ENCODE results near the gene HLA-C.

Gene HLA-C

DNA sequence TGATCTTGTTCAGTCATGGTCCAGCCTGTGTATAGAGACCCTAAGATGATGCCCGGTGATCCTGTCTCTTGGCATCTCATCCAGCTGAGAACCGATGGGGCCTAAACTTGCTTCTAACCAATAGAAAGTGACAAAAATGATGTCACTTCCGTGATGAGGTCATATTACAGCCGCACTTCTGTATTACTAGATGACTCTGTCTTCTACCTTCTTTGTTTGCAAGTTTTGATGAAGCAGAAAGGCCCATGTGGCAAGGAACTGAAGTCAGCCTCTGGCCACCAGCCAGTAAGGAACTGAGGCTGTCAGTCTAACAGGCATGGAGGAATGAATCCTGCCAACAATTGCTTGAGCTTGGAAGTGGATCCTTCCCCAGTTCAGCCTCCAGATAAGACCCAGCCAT, 32.8 kb upstream of the HLA-C start:
- H2AK5ac ChIP-seq (ENCODE audit: low read length, severe bottlenecking) = no peak overlapping the region
- peaks cover 23 to 73% of the 10 kb centered on the region in 2 experiments for H3K27me3 ChIP-seq (ENCODE audit: control insufficient read depth in 1 of 2, insufficient read depth in 1 of 2, low read length in 2 of 2)
- no peak overlapping the region for H3K4ac ChIP-seq (ENCODE audit: low read depth in 1 of 2, low read length in 2 of 2)
- no peak overlapping the region for H2BK15ac ChIP-seq (ENCODE audit: low read depth, poor library complexity, severe bottlenecking)
- DNase-seq = no peak
- no peak overlapping the region for H3K9ac ChIP-seq (ENCODE audit: low read length)
- no peak overlapping the region for H2BK5ac ChIP-seq (ENCODE audit: low read depth, low read length, poor library complexity, severe bottlenecking)
- H2BK120ac ChIP-seq (ENCODE audit: low read depth, low read length) = no peak overlapping the region
- peaks cover 0 to 5% of the 10 kb centered on the region in 2 experiments for H3K36me3 ChIP-seq (ENCODE audit: control insufficient read depth in 1 of 2, insufficient read depth in 2 of 2, low read depth in 1 of 2, low read length in 2 of 2)
- no peak overlapping the region for H3K4me2 ChIP-seq (ENCODE audit: low read length, poor library complexity, severe bottlenecking)
- H3K18ac ChIP-seq (ENCODE audit: low read depth in 1 of 2, low read length in 2 of 2) = no peak overlapping the region
- H2BK12ac ChIP-seq (ENCODE audit: low read length in 2 of 2) = no peak overlapping the region
- whole genome bisulfite sequencing = 84% methylated on average over 4 of the region's 4 CpGs
- H3K23ac ChIP-seq (ENCODE audit: low read length in 2 of 2) = no peak overlapping the region
- no peak overlapping the region for H2AFZ ChIP-seq (ENCODE audit: low read depth, low read length)
- H3K4me1 ChIP-seq (ENCODE audit: control insufficient read depth, insufficient read depth, low read depth, low read length) = peaks cover 2% of the 10 kb centered on the region
- no peak overlapping the region for H3K4me3 ChIP-seq (ENCODE audit: insufficient read depth in 1 of 2, low read depth in 1 of 2, low read length in 2 of 2)
- H4K91ac ChIP-seq (ENCODE audit: low read length) = no peak overlapping the region
- peaks cover 5% of the 10 kb centered on the region for H3K9me3 ChIP-seq (ENCODE audit: control insufficient read depth, low read length)
- H3K27ac ChIP-seq (ENCODE audit: low read length, poor library complexity, severe bottlenecking) = no peak overlapping the region
- H3K79me1 ChIP-seq (replicated peaks; ENCODE audit: low read length, poor library complexity, severe bottlenecking) = no peaks in the 10 kb centered on the region
- no peak overlapping the region for H4K8ac ChIP-seq (ENCODE audit: low read length)
- no peak overlapping the region for H3K14ac ChIP-seq (ENCODE audit: low read length in 2 of 2)

DNA sequence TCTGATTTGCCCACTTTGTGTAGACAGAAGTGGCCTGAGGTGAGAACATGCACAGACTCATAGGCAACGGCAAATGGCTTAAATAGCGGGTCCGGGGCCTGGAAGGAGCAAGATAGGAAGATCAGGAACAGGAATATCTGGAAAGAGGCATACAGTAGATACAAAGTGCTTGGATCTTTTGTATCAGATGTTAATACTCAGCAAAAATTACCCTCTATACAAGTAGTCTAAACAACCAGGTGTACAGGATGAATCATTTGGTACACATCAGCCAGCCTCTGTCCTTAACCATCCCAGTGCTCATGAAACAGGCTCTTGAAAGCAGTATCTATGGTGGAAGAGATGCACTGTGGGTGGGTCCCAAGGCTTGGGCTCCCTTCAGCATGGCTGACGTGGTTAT, 28.9 kb upstream of the HLA-C start:
- Histone ChIP-seq H4K8ac (ENCODE audit: low read length) (no peak overlapping the region), H2BK15ac (ENCODE audit: low read depth, poor library complexity, severe bottlenecking) (no peak overlapping the region), H2BK12ac (ENCODE audit: low read length in 2 of 2) (no peak overlapping the region), H3K9me3 (ENCODE audit: control insufficient read depth, low read length) (peaks cover 8% of the 10 kb centered on the region), H3K27ac (ENCODE audit: low read length, poor library complexity, severe bottlenecking) (peak overlapping the region; percentile 0), H4K91ac (ENCODE audit: low read length) (no peak overlapping the region), H3K4ac (ENCODE audit: low read depth in 1 of 2, low read length in 2 of 2) (no peak overlapping the region), H3K4me1 (ENCODE audit: control insufficient read depth, insufficient read depth, low read depth, low read length) (peaks cover 2% of the 10 kb centered on the region), H3K9ac (ENCODE audit: low read length) (no peak overlapping the region), H3K23ac (ENCODE audit: low read length in 2 of 2) (no peak overlapping the region), H3K27me3 (ENCODE audit: control insufficient read depth in 1 of 2, insufficient read depth in 1 of 2, low read length in 2 of 2) (peaks cover 8 to 65% of the 10 kb centered on the region in 2 experiments), H2AK5ac (ENCODE audit: low read length, severe bottlenecking) (no peak overlapping the region), H3K4me2 (ENCODE audit: low read length, poor library complexity, severe bottlenecking) (no peak overlapping the region), H3K4me3 (ENCODE audit: insufficient read depth in 1 of 2, low read depth in 1 of 2, low read length in 2 of 2) (no peak overlapping the region), H3K36me3 (ENCODE audit: control insufficient read depth in 1 of 2, insufficient read depth in 2 of 2, low read depth in 1 of 2, low read length in 2 of 2) (no peaks in the 10 kb centered on the region), H3K79me1 (replicated peaks; ENCODE audit: low read length, poor library complexity, severe bottlenecking) (no peaks in the 10 kb centered on the region), H2BK5ac (ENCODE audit: low read depth, low read length, poor library complexity, severe bottlenecking) (no peak overlapping the region), H2BK120ac (ENCODE audit: low read depth, low read length) (no peak overlapping the region), H2AFZ (ENCODE audit: low read depth, low read length) (no peak overlapping the region), H3K18ac (ENCODE audit: low read depth in 1 of 2, low read length in 2 of 2) (no peak overlapping the region), H3K14ac (ENCODE audit: low read length in 2 of 2) (no peak overlapping the region)
- 80% methylated on average over 2 of the region's 4 CpGs for WGBS
- no peak for DNase-seq

DNA sequence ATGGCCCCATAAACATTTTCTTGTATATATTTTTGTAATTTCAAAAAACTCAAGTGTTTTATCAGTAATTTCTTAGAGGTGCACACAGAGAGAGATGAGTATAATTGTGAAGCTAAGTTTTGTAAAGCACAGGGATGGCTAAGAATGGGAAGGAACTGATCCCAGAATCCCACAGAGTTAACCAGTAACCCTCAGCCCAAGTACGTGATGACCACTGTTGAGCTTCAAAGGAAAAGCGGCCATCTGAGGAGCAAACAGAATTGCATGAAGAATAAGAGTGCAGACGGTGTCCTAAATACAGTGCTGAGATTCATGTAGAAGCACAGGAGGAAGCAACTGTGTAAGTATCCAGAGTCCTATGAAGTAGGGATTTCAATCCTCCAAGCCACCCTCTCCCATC, 28.1 kb upstream of the HLA-C start:
- Histone ChIP-seq H3K36me3 (ENCODE audit: control insufficient read depth in 1 of 2, insufficient read depth in 2 of 2, low read depth in 1 of 2, low read length in 2 of 2) (no peaks in the 10 kb centered on the region), H3K4me3 (ENCODE audit: insufficient read depth in 1 of 2, low read depth in 1 of 2, low read length in 2 of 2) (no peak overlapping the region), H3K79me1 (replicated peaks; ENCODE audit: low read length, poor library complexity, severe bottlenecking) (no peaks in the 10 kb centered on the region), H2BK15ac (ENCODE audit: low read depth, poor library complexity, severe bottlenecking) (no peak overlapping the region), H2BK120ac (ENCODE audit: low read depth, low read length) (no peak overlapping the region), H3K27ac (ENCODE audit: low read length, poor library complexity, severe bottlenecking) (peak overlapping the region; percentile 50), H3K18ac (ENCODE audit: low read depth in 1 of 2, low read length in 2 of 2) (no peak overlapping the region), H3K9me3 (ENCODE audit: control insufficient read depth, low read length) (peaks cover 8% of the 10 kb centered on the region), H4K8ac (ENCODE audit: low read length) (no peak overlapping the region), H3K9ac (ENCODE audit: low read length) (no peak overlapping the region), H2BK5ac (ENCODE audit: low read depth, low read length, poor library complexity, severe bottlenecking) (no peak overlapping the region), H3K4ac (ENCODE audit: low read depth in 1 of 2, low read length in 2 of 2) (no peak overlapping the region), H2AK5ac (ENCODE audit: low read length, severe bottlenecking) (no peak overlapping the region), H3K4me2 (ENCODE audit: low read length, poor library complexity, severe bottlenecking) (no peak overlapping the region), H2AFZ (ENCODE audit: low read depth, low read length) (no peak overlapping the region), H3K27me3 (ENCODE audit: control insufficient read depth in 1 of 2, insufficient read depth in 1 of 2, low read length in 2 of 2) (peaks cover 6 to 61% of the 10 kb centered on the region in 2 experiments), H3K14ac (ENCODE audit: low read length in 2 of 2) (no peak overlapping the region), H3K23ac (ENCODE audit: low read length in 2 of 2) (no peak overlapping the region), H3K4me1 (ENCODE audit: control insufficient read depth, insufficient read depth, low read depth, low read length) (peaks cover 2% of the 10 kb centered on the region), H2BK12ac (ENCODE audit: low read length in 2 of 2) (no peak overlapping the region), H4K91ac (ENCODE audit: low read length) (no peak overlapping the region)
- whole genome bisulfite sequencing = 74% methylated on average over 3 of the region's 3 CpGs
- DNase-seq = no peak

DNA sequence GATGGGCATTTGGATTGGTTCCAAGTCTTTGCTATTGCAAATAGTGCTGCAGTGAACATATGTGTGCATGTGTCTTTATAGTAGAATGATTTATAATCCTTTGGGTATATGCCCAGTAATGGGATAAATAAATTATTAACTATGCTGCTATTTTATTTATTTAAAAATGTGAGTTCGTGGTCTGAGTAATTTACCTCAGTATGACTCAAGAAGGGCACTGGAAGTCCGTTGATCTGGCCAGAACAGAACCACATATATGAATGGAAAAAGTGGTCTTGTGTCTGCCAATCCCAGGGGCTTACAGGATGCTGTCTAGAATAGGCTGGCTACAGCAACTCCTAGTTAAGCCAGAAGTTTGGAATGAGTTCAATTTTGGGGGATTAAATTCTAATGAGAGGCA, 27.6 kb upstream of the HLA-C start:
- H2BK15ac ChIP-seq (ENCODE audit: low read depth, poor library complexity, severe bottlenecking) = no peak overlapping the region
- H2BK120ac ChIP-seq (ENCODE audit: low read depth, low read length) = no peak overlapping the region
- H3K9ac ChIP-seq (ENCODE audit: low read length) = no peak overlapping the region
- H3K4me2 ChIP-seq (ENCODE audit: low read length, poor library complexity, severe bottlenecking) = no peak overlapping the region
- H3K18ac ChIP-seq (ENCODE audit: low read depth in 1 of 2, low read length in 2 of 2) = no peak overlapping the region
- H3K14ac ChIP-seq (ENCODE audit: low read length in 2 of 2) = no peak overlapping the region
- H4K8ac ChIP-seq (ENCODE audit: low read length) = no peak overlapping the region
- no peak overlapping the region for H2AK5ac ChIP-seq (ENCODE audit: low read length, severe bottlenecking)
- H3K23ac ChIP-seq (ENCODE audit: low read length in 2 of 2) = no peak overlapping the region
- H3K36me3 ChIP-seq (ENCODE audit: control insufficient read depth in 1 of 2, insufficient read depth in 2 of 2, low read depth in 1 of 2, low read length in 2 of 2) = no peaks in the 10 kb centered on the region
- no peak overlapping the region for H4K91ac ChIP-seq (ENCODE audit: low read length)
- peaks cover 8% of the 10 kb centered on the region for H3K9me3 ChIP-seq (ENCODE audit: control insufficient read depth, low read length)
- no peak for DNase-seq
- no peak overlapping the region for H2BK12ac ChIP-seq (ENCODE audit: low read length in 2 of 2)
- peaks cover 2% of the 10 kb centered on the region for H3K4me1 ChIP-seq (ENCODE audit: control insufficient read depth, insufficient read depth, low read depth, low read length)
- H3K79me1 ChIP-seq (replicated peaks; ENCODE audit: low read length, poor library complexity, severe bottlenecking) = no peaks in the 10 kb centered on the region
- WGBS = 20% methylated on average over 2 of the region's 2 CpGs
- H3K27ac ChIP-seq (ENCODE audit: low read length, poor library complexity, severe bottlenecking) = peak overlapping the region; percentile 58
- H3K4ac ChIP-seq (ENCODE audit: low read depth in 1 of 2, low read length in 2 of 2) = no peak overlapping the region
- no peak overlapping the region for H2AFZ ChIP-seq (ENCODE audit: low read depth, low read length)
- H3K27me3 ChIP-seq (ENCODE audit: control insufficient read depth in 1 of 2, insufficient read depth in 1 of 2, low read length in 2 of 2) = peaks cover 5 to 65% of the 10 kb centered on the region in 2 experiments
- no peak overlapping the region for H3K4me3 ChIP-seq (ENCODE audit: insufficient read depth in 1 of 2, low read depth in 1 of 2, low read length in 2 of 2)
- no peak overlapping the region for H2BK5ac ChIP-seq (ENCODE audit: low read depth, low read length, poor library complexity, severe bottlenecking)
